Esophagus squamous epithelium (tissue), 5 donors: ENCODE data around the gene FAM131B. TPM values are rescaled to one million over a fixed set of nuclear protein-coding genes. Genes with fewer than 3 reads are reported as not detected.

Experiments used
- DNase-seq: peaks from one replicate; lab custom pipeline; 2025; lab: John Stamatoyannopoulos, UW
- H3K27ac ChIP-seq, 4 donors: fragments of 200-600 bp; sonication (generic); one replicate each; pipeline ENCODE4 v1.5.1; 2016 to 2019; ENCODE audit warnings: mild to moderate bottlenecking in 1 of 4
- H3K27me3 ChIP-seq, 4 donors: fragments of 200-600 bp; sonication (generic); 1 replicate in 3 of 4; 2 replicates in 1 of 4; pipeline versions ENCODE4 v1.5.1 to v1.6.0; 2017 to 2021; ENCODE audit warnings: antibody characterized with exemption in 1 of 4
- H3K36me3 ChIP-seq, 3 donors: fragments of 200-600 bp; sonication (generic); one replicate each; pipeline ENCODE4 v1.5.1; 2016 to 2019
- H3K4me1 ChIP-seq, 3 donors: fragments of 200-600 bp; sonication (generic); one replicate each; pipeline ENCODE4 v1.5.1; 2017 to 2019
- H3K4me3 ChIP-seq, 4 donors: fragments of 200-600 bp; sonication (generic); 1 replicate in 3 of 4; 2 replicates in 1 of 4; pipeline ENCODE4 v1.5.1; 2016 to 2019; ENCODE audit warnings: mild to moderate bottlenecking in 2 of 4, moderate library complexity in 1 of 4
- H3K9me3 ChIP-seq, 3 donors: fragments of 200-600 bp; sonication (generic); one replicate each; pipeline ENCODE4 v1.5.1; 2016 to 2019
- POLR2A ChIP-seq, 4 donors: fragments of 450-650 bp; IDR thresholded peaks; one replicate each; pipeline ENCODE4 v1.6.1; 2017; ENCODE audit warnings: antibody characterized with exemption in 4 of 4, mild to moderate bottlenecking in 4 of 4, moderate library complexity in 3 of 4
- WGBS, 2 donors: methylation state at CpG; one replicate each; pipeline ENCODE4 v1.1.5; 2018; 5-methylcytosine and 5-hydroxymethylcytosine counted together
- intact Hi-C: fragments of 100-400 bp; cut with DNase I; formaldehyde crosslinking; loops from one replicate; pipeline ENCODE4 v1.15.0; 2022
- total RNA-seq, 4 donors: library from RNA; depleted of rRNA; stranded (reverse); fragments of >200 nt; gene quantifications; one replicate each; pipeline ENCODE4 v1.1.0, GENCODE V29; 2016
- TF ChIP-seq, protein P1 (sequence below), 6 experiments: fragments of 450-650 bp in 4 of 6; fragments of 200-600 bp in 2 of 6; sonication (generic) in 2 of 6; IDR thresholded peaks; one replicate each; pipeline ENCODE4 v1.5.1; 2016 to 2019; ENCODE audit warnings: antibody characterized with exemption in 6 of 6, mild to moderate bottlenecking in 4 of 6, moderate library complexity in 4 of 6
- donor health status: DM: yes; HTN: yes; CAD: no.

Gene FAM131B
- total RNA-seq, 4 donors from 2014 or later: 0.09 to 0.76 (median 0.46) TPM

DNA sequence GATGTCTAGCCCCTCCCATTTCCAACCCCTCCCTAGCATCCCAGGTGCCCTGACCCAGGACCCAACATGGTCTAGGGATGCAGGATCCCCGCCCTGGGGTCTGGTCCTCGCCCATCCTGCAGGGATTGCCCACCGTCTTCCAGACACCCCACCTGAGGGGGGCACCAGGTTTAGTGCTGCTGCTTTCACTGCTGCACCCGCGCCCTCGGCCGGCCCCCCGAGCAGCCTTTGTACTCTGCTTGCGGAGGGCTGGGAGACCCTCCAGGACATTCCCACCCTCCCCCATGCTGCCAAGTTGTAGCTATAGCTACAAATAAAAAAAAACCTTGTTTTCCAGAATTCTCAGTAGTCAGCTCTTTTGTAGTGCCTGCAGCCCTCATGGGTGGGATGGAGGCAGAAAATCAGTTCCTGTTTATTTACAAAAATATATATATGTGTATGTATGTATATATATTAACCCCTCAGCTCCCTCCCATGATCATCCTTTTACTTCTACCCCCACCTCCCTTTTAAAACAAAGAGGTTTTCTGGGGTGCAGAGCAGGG, 28.3 kb upstream of the FAM131B start:
- H3K36me3 ChIP-seq: peaks cover 21 to 92% (median 34%) of the 10 kb centered on the region in 3 donors
- peak overlapping the region in 1 of 4 donors; percentile 25 for H3K4me3 ChIP-seq
- H3K27ac ChIP-seq: peak overlapping the region; percentile 70 to 100 (median 91)
- TF ChIP-seq, protein P1, sequence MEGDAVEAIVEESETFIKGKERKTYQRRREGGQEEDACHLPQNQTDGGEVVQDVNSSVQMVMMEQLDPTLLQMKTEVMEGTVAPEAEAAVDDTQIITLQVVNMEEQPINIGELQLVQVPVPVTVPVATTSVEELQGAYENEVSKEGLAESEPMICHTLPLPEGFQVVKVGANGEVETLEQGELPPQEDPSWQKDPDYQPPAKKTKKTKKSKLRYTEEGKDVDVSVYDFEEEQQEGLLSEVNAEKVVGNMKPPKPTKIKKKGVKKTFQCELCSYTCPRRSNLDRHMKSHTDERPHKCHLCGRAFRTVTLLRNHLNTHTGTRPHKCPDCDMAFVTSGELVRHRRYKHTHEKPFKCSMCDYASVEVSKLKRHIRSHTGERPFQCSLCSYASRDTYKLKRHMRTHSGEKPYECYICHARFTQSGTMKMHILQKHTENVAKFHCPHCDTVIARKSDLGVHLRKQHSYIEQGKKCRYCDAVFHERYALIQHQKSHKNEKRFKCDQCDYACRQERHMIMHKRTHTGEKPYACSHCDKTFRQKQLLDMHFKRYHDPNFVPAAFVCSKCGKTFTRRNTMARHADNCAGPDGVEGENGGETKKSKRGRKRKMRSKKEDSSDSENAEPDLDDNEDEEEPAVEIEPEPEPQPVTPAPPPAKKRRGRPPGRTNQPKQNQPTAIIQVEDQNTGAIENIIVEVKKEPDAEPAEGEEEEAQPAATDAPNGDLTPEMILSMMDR (IDR thresholded peaks at IDR 0.05): no peak
- no peak for TF ChIP-seq POLR2A (IDR thresholded peaks at IDR 0.05)
- no peak for DNase-seq
- no peaks in the 10 kb centered on the region for H3K27me3 ChIP-seq
- peaks cover 45 to 95% (median 45%) of the 10 kb centered on the region in 3 donors for H3K4me1 ChIP-seq
- H3K9me3 ChIP-seq: no peaks in the 10 kb centered on the region
- 87 to 89% methylated on average over 8 to 9 of the region's 9 CpGs for WGBS, 2 donors
- intact Hi-C loops: no loop called here

DNA sequence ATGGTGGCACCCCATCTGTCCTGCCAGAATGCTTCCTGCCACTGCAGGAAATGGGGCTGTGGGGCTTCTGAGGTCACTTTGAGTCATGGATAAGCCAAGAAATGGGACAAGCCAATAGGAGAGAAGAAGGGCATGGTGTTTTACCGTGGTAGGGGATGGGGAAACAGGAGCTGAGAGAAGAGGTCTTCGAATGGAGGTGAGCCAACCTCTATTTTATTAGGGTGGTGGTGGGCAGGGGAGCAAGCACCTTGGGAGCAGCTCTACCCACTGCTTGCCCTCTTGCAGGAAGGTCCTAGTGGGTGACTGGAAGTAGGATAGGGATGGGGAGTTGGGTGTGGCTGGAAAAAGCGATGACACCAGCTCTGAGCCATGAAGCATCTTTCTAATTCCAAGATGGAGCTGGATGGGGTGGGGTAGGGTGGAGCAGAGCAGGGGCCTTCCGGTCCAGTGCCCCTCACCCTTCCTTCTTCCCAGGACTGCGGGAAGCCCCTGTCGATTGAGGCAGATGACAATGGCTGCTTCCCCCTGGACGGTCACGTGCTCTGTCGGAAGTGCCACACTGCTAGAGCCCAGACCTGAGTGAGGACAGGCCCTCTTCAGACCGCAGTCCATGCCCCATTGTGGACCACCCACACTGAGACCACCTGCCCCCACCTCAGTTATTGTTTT, 27.7 kb upstream of the FAM131B start:
- intact Hi-C loops: no loop called here
- no peak for DNase-seq
- Histone ChIP-seq H3K27ac (peak overlapping the region; percentile 70 to 100 (median 91)), H3K9me3 (no peaks in the 10 kb centered on the region), H3K27me3 (no peaks in the 10 kb centered on the region), H3K4me1 (peaks cover 45 to 95% (median 47%) of the 10 kb centered on the region in 3 donors), H3K36me3 (peaks cover 21 to 86% (median 34%) of the 10 kb centered on the region in 3 donors), H3K4me3 (no peak overlapping the region)
- 78 to 90% methylated on average over 3 to 9 of the region's 10 CpGs for WGBS, 2 donors
- TF ChIP-seq, protein P1 (IDR thresholded peaks at IDR 0.05): no peak
- no peak for TF ChIP-seq POLR2A (IDR thresholded peaks at IDR 0.05)

DNA sequence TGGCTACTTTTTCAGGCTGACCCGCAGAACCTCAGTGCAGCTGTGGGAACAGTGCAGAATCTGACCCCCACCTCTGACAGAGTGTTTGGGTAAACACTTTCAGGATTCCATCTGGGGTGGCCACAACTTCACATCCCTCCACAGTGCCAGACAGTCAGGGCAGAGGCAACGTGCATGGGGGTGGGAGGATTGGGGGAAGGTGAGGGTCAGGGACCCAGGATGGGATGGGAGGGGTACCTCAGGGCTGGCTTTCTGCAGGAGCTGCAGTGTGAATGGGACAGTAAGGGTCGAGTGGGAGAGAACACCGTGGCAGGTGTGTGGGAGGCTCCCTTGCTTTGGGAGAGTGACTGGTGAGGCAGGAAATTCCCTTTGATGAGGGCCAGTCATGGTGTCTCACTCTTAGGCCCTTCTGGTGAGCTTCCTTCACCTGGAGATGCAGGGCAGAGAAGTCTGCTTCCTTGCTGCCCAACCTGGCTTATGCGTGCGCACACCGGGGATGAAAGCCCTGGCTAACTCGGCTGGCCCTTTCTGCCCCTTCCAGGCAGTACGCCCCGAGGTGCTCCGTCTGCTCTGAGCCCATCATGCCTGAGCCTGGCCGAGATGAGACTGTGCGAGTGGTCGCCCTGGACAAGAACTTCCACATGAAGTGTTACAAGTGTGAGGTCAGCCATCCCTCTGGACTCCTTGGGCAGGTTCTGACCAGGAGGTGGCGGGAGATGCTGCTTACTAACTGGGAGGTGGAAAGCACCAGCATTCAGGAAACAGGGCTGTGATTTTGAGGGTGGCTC, 27.0 kb upstream of the FAM131B start:
- Histone ChIP-seq H3K36me3 (peaks cover 21 to 79% (median 34%) of the 10 kb centered on the region in 3 donors), H3K27ac (peak overlapping the region; percentile 70 to 100 (median 96)), H3K4me3 (no peak overlapping the region), H3K9me3 (no peaks in the 10 kb centered on the region), H3K4me1 (peaks cover 45 to 97% (median 53%) of the 10 kb centered on the region in 3 donors), H3K27me3 (no peaks in the 10 kb centered on the region)
- 19 to 57% methylated on average over 2 to 6 of the region's 15 CpGs for WGBS, 2 donors
- no peak for DNase-seq
- intact Hi-C loops: no loop called here
- TF ChIP-seq, protein P1 (IDR thresholded peaks at IDR 0.05): no peak
- no peak for TF ChIP-seq POLR2A (IDR thresholded peaks at IDR 0.05)

DNA sequence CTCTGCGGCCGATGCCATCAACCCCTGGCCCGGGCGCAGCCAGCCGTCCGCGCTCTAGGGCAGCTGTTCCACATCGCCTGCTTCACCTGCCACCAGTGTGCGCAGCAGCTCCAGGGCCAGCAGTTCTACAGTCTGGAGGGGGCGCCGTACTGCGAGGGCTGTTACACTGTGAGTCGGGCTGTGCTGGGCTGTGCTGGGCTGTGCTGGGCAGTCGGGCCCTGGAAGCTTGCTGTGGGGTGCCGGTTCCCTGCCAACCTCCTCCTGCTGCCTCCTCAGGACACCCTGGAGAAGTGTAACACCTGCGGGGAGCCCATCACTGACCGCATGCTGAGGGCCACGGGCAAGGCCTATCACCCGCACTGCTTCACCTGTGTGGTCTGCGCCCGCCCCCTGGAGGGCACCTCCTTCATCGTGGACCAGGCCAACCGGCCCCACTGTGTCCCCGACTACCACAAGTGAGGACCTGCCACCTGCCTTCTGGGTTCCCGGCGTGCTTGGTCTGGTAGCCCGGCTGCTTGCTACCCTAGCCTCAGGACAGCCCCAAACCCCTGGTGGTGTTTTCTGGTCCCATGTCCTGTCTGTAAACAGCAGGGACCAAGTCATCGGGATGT, 26.1 kb upstream of the FAM131B start:
- no peak for DNase-seq
- Histone ChIP-seq H3K4me1 (peaks cover 49 to 100% (median 62%) of the 10 kb centered on the region in 3 donors), H3K9me3 (no peaks in the 10 kb centered on the region), H3K4me3 (no peak overlapping the region), H3K36me3 (peaks cover 21 to 72% (median 34%) of the 10 kb centered on the region in 3 donors), H3K27ac (peak overlapping the region; percentile 13 to 100 (median 96)), H3K27me3 (no peaks in the 10 kb centered on the region)
- intact Hi-C loops: no loop called here
- TF ChIP-seq POLR2A (IDR thresholded peaks at IDR 0.05): no peak
- TF ChIP-seq, protein P1 (IDR thresholded peaks at IDR 0.05): no peak
- WGBS, 2 donors: 60 to 95% methylated on average over 2 to 14 of the region's 28 CpGs
